Chondrocyte (in vitro differentiated cells): Measurements from ENCODE around the gene PARN. TPM values are rescaled to one million over a fixed set of nuclear protein-coding genes. Genes with fewer than 3 reads are reported as not detected.

Experiments used
- DNase-seq: peaks from one replicate; pipeline ENCODE4 v3.0.0; 2021; ENCODE audit warnings: mixed read lengths, low spot score
- H3K27ac Mint-ChIP-seq: one replicate; pipeline ENCODE4 v1.8.0; 2021; ENCODE audit warnings: mild to moderate bottlenecking, moderate library complexity, mixed read lengths; ENCODE audit not compliant: unreplicated experiment
- H3K27me3 Mint-ChIP-seq: 2 replicates; pipeline ENCODE4 v1.8.0; 2021; ENCODE audit warnings: low read depth, mixed read lengths
- H3K36me3 Mint-ChIP-seq: 2 replicates; pipeline ENCODE4 v1.8.0; 2021; ENCODE audit warnings: low read depth, mixed read lengths
- H3K4me1 Mint-ChIP-seq: 2 replicates; pipeline ENCODE4 v1.8.0; 2021; ENCODE audit warnings: low read depth, mild to moderate bottlenecking, mixed read lengths
- H3K4me3 Mint-ChIP-seq: one replicate; pipeline ENCODE4 v1.8.0; 2021; ENCODE audit warnings: mild to moderate bottlenecking, moderate library complexity, mixed read lengths; ENCODE audit not compliant: unreplicated experiment
- H3K9me3 Mint-ChIP-seq: 2 replicates; pipeline ENCODE4 v1.8.0; 2021; ENCODE audit warnings: low read depth, mixed read lengths
- CTCF ChIP-seq: fragments of 200-600 bp; sonication (generic); IDR thresholded peaks from 2 replicates; pipeline ENCODE4 v1.5.0; 2021; ENCODE audit warnings: antibody characterized with exemption, mild to moderate bottlenecking, moderate library complexity
- total RNA-seq: library from RNA; stranded (reverse); gene quantifications from 3 replicates; pipeline ENCODE4 v1.2.1, GENCODE V29; 2021

Gene PARN
- total RNA-seq, 1 donor from 2014 or later, result 24.1 TPM

- H3K27ac Mint-ChIP-seq, result peak overlapping the region; percentile 20
Measured at GRCh38 chr16:14491861-14492529, 138.1 kb downstream of the PARN start.

GRCh38 chr16:14490235-14490634 is 139.8 kb downstream of the PARN start:
- Mint-ChIP-seq H3K27me3 (no peaks in the 10 kb centered on the region), H3K27ac (no peak overlapping the region)
- DNase-seq, result no peak

More at GRCh38 chr16:14491861-14492529, 138.1 kb downstream of the PARN start:
- no peak overlapping the region for H3K4me3 Mint-ChIP-seq
- no peaks in the 10 kb centered on the region for H3K9me3 Mint-ChIP-seq
- H3K27me3 Mint-ChIP-seq, result no peaks in the 10 kb centered on the region
- no peak for TF ChIP-seq CTCF
- DNase-seq, result no peak
- H3K36me3 Mint-ChIP-seq, result peaks cover 4% of the 10 kb centered on the region
- peaks cover 51% of the 10 kb centered on the region for H3K4me1 Mint-ChIP-seq

GRCh38 chr16:14489460-14489859 is 140.6 kb downstream of the PARN start:
- Mint-ChIP-seq H3K27me3 (no peaks in the 10 kb centered on the region), H3K27ac (no peak overlapping the region), H3K4me3 (no peak overlapping the region), H3K9me3 (no peaks in the 10 kb centered on the region), H3K36me3 (no peaks in the 10 kb centered on the region), H3K4me1 (peaks cover 47% of the 10 kb centered on the region)
- DNase-seq, result no peak
- peak; percentile 47 for TF ChIP-seq CTCF

More at GRCh38 chr16:14490235-14490634, 139.8 kb downstream of the PARN start:
- TF ChIP-seq CTCF, result no peak
- no peaks in the 10 kb centered on the region for H3K9me3 Mint-ChIP-seq
- H3K4me1 Mint-ChIP-seq, result peaks cover 46% of the 10 kb centered on the region
- no peak overlapping the region for H3K4me3 Mint-ChIP-seq
- peaks cover 3% of the 10 kb centered on the region for H3K36me3 Mint-ChIP-seq

DNA sequence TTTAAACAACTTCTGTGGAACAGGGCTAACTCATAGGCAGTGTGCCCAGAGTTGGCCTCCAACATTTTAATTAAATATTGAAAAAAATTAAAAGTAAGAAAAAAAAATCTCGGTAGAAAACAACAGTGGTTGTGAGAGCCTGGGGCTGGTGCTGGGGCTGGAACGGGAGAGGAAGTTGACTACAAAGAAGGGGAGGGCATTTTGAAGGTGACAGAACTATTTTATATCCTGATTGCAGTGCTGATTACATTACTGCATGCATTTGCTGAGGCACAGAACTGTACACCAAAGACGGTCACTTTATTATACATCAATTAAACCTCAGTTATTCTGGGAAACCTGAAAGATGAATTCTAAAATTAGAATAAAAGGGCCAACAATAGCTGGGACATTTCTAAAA is 142.5 kb downstream of the PARN start:
- Mint-ChIP-seq H3K27ac (peak overlapping the region; percentile 27), H3K9me3 (no peaks in the 10 kb centered on the region), H3K4me3 (no peak overlapping the region), H3K27me3 (no peaks in the 10 kb centered on the region), H3K4me1 (peaks cover 45% of the 10 kb centered on the region), H3K36me3 (peaks cover 1% of the 10 kb centered on the region)
- TF ChIP-seq CTCF, result no peak
- DNase-seq, result no peak

DNA sequence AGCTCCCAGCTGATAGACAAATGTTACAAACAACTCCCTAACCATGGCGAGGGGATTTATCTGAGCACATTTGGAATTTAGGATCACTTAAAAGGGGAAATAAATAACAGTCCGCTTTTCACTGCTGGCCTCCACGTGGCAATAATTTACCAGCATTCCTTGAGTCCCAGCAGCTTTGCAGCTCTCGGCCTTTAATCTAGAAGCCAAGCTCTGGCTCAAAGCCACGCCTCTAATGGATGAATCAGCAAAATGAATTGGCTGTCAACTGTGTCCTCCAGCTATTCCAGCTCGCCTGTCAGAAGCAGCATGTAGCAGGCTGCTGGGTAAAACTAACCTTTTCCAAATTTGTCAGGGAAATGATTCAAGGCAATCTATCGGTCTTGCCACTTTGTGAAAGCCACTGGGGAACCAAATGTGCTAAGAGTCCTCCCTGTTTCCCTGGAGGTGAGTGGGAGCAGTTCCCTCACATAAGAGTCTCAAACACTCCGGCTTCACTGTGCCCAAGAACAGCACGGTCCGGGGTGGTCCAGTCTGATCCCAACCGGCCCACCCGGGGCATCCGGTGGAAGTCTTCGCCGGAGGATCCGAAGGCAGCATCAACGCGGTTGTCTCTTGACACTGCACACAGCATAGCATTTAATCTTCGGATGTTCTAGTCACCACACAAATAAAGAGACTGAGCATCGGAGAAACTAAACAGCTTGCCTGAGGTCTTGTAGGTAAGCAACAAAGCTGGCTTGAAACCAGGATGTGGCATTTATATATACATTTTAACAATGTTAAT is 143.3 kb downstream of the PARN start:
- Mint-ChIP-seq H3K4me3 (peak overlapping the region; percentile 70), H3K9me3 (no peaks in the 10 kb centered on the region), H3K27me3 (no peaks in the 10 kb centered on the region), H3K27ac (peak overlapping the region; percentile 90), H3K36me3 (peaks cover 5% of the 10 kb centered on the region), H3K4me1 (peaks cover 41% of the 10 kb centered on the region)
- DNase-seq, result no peak
- no peak for TF ChIP-seq CTCF
